SU-DHL-6 (cell line): ENCODE measurements around the gene NPBWR2.

Experiments used
- EZH2phosphoT487 ChIP-seq: fragments of 200-600 bp; sonication (generic), shearing (Covaris generic); conservative IDR thresholded peaks from 2 replicates; pipeline ENCODE4 v1.6.1; 2018; ENCODE audit warnings: mild to moderate bottlenecking, antibody characterized with exemption, low read length, moderate library complexity, mixed read lengths
- TF ChIP-seq, protein P1 (sequence below): fragments of 200-600 bp; sonication (generic); IDR thresholded peaks from one replicate; pipeline ENCODE4 v1.5.1; 2017; ENCODE audit warnings: antibody characterized with exemption, mild to moderate bottlenecking, low read length, moderate library complexity; ENCODE audit not compliant: insufficient read depth, poor library complexity, severe bottlenecking

DNA sequence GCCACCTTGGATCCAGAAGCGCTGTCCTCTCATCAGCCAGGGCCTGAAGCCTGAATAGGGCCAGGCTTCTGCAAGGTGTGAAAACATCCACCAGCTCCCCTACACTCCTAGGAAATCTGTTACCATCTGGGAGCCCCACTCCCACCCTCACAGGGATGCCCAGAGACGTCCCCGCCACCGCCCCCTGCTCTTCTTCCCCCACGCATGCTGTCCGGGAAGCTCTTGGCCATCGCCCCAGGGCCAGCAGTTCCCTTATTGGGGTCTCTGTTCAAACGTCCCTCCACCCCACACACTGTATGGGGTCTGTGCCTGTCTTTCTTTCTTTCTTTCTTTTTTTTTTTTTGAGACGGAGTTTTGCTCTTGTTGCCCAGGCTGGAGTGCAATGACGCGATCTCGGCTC lies 31.8 kb downstream of the NPBWR2 start:
- TF ChIP-seq, protein P1, sequence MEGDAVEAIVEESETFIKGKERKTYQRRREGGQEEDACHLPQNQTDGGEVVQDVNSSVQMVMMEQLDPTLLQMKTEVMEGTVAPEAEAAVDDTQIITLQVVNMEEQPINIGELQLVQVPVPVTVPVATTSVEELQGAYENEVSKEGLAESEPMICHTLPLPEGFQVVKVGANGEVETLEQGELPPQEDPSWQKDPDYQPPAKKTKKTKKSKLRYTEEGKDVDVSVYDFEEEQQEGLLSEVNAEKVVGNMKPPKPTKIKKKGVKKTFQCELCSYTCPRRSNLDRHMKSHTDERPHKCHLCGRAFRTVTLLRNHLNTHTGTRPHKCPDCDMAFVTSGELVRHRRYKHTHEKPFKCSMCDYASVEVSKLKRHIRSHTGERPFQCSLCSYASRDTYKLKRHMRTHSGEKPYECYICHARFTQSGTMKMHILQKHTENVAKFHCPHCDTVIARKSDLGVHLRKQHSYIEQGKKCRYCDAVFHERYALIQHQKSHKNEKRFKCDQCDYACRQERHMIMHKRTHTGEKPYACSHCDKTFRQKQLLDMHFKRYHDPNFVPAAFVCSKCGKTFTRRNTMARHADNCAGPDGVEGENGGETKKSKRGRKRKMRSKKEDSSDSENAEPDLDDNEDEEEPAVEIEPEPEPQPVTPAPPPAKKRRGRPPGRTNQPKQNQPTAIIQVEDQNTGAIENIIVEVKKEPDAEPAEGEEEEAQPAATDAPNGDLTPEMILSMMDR = no peak
- no peak for TF ChIP-seq EZH2phosphoT487
